ENCODE data around the gene MACROH2A1. TPM values are rescaled to one million over a fixed set of nuclear protein-coding genes. Genes with fewer than 3 reads are reported as not detected.

Gene MACROH2A1
- total and polyA plus RNA-seq, 2 experiments from 2014 or later, result 115 to 125 TPM

DNA sequence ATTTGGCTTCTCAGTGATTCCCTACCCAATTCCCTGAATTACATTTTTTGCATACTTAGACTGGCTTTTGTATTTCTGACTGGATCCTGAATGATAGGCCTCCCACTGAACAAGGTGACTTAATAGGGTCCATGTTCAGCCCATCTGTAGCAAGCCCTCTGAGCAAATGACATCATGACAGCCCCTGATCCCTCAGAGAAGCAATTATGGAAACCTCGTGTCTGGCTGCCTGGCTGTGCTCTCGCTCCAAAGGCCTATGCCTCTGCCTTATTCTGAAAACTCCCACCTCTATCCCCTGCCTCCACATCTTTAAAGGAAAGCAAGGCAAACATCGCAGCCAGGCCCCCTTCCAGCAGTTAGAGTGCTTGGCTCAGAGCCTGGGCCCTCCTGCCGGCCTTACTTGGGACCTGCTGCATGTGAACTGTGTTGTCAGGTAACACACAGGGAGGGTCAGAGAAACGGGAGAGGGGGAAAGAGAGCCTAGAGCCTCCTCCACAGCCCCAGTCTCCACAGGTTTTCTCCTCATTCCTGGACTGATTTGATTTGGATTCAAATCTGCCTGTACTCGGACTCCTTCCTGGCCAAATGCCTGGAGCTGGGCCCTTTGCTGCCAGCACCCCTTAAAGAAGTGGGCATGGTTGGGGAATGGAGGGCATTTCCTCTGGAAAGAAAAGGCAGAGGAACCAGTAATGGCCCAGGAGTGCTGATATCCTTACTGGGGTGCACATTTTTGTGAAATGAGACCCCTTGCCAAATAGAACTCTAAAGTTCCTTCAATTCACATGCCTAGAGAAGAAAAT is 44.3 kb upstream of the MACROH2A1 start:
- no peak for DNase-seq
- Histone ChIP-seq H3K79me2 (ENCODE audit: insufficient read depth) (no peaks in the 10 kb centered on the region), H3K27me3 (replicated peaks; ENCODE audit: insufficient read depth) (no peaks in the 10 kb centered on the region), H3K36me3 (ENCODE audit: low read depth) (no peaks in the 10 kb centered on the region), H3K9me2 (ENCODE audit: insufficient read depth) (no peaks in the 10 kb centered on the region), H3K4me1 (ENCODE audit: insufficient read depth) (peaks cover 3% of the 10 kb centered on the region; the same call in 1 of the 2 replicates), H3F3A (ENCODE audit: insufficient read depth) (no peaks in the 10 kb centered on the region), H3K4me2 (ENCODE audit: unreplicated experiment) (no peak overlapping the region), H3K9ac (no peak overlapping the region), H2AFZ (no peak overlapping the region), H3K27ac (no peak overlapping the region), H4K20me1 (ENCODE audit: insufficient read depth) (no peaks in the 10 kb centered on the region), H3K4me3 (no peak overlapping the region), H3K9me3 (ENCODE audit: low read depth) (no peaks in the 10 kb centered on the region)
- WGBS, 2 experiments (ENCODE audit: low coverage in 1 of 2, low lambda C conversion rate in 2 of 2, missing lambda C conversion rate in 2 of 2), result 58 to 62% methylated on average over 6 of the region's 6 CpGs
- in situ Hi-C loops (cut with MboI), result no loop called here
- TF ChIP-seq EZH2 (IDR thresholded peaks at IDR 0.05; ENCODE audit: insufficient read depth, poor library complexity, severe bottlenecking) (no peak), EZH2phosphoT487 (IDR thresholded peaks at IDR 0.05; ENCODE audit: insufficient read depth, low read depth) (no peak)

- Histone ChIP-seq H3K27me3 (replicated peaks; ENCODE audit: insufficient read depth) (no peaks in the 10 kb centered on the region), H2AFZ (no peak overlapping the region), H3K27ac (no peak overlapping the region), H3F3A (ENCODE audit: insufficient read depth) (no peaks in the 10 kb centered on the region), H4K20me1 (ENCODE audit: insufficient read depth) (no peaks in the 10 kb centered on the region), H3K4me1 (ENCODE audit: insufficient read depth) (peaks cover 5% of the 10 kb centered on the region; the same call in 1 of the 2 replicates), H3K36me3 (ENCODE audit: low read depth) (no peaks in the 10 kb centered on the region), H3K9me2 (ENCODE audit: insufficient read depth) (no peaks in the 10 kb centered on the region), H3K9me3 (ENCODE audit: low read depth) (no peaks in the 10 kb centered on the region), H3K4me3 (no peak overlapping the region), H3K9ac (no peak overlapping the region), H3K4me2 (ENCODE audit: unreplicated experiment) (no peak overlapping the region), H3K79me2 (ENCODE audit: insufficient read depth) (no peaks in the 10 kb centered on the region)
- WGBS, 2 experiments (ENCODE audit: low coverage in 1 of 2, low lambda C conversion rate in 2 of 2, missing lambda C conversion rate in 2 of 2), result 72 to 75% methylated on average over 8 of the region's 8 CpGs
- TF ChIP-seq EZH2 (IDR thresholded peaks at IDR 0.05; ENCODE audit: insufficient read depth, poor library complexity, severe bottlenecking), result no peak
- TF ChIP-seq EZH2phosphoT487 (IDR thresholded peaks at IDR 0.05; ENCODE audit: insufficient read depth, low read depth), result no peak
- no peak for DNase-seq
- in situ Hi-C loops (cut with MboI), result no loop called here
Measured at GRCh38 chr5:135442431-135443160, 43.6 kb upstream of the MACROH2A1 start.

DNA sequence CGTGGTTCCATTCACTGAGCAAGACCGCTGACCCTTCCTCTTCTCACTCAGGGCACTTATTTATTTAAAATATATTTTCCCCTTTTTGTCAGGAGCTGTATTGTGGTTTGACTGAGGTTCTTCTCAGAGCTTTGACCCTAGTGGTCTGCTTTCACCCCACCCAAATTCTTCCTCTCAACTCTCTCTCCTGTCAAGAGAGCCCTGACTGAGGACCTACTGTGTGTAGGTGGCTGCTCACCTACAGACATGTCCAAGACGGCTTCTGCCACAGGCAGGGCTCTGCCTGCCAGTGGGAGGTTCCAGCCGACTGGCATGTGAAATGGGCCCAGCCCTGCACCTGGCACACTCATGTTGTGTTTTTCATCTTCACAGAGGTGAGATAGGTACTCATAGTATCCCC is 42.9 kb upstream of the MACROH2A1 start:
- no peaks in the 10 kb centered on the region for H3K27me3 ChIP-seq (replicated peaks; ENCODE audit: insufficient read depth)
- no peak overlapping the region for H3K9ac ChIP-seq
- H3K27ac ChIP-seq, result no peak overlapping the region
- TF ChIP-seq EZH2 (IDR thresholded peaks at IDR 0.05; ENCODE audit: insufficient read depth, poor library complexity, severe bottlenecking) (no peak), EZH2phosphoT487 (IDR thresholded peaks at IDR 0.05; ENCODE audit: insufficient read depth, low read depth) (no peak)
- no peaks in the 10 kb centered on the region for H3K9me3 ChIP-seq (ENCODE audit: low read depth)
- no peak overlapping the region for H2AFZ ChIP-seq
- H3K36me3 ChIP-seq (ENCODE audit: low read depth), result no peaks in the 10 kb centered on the region
- DNase-seq, result no peak
- H3K9me2 ChIP-seq (ENCODE audit: insufficient read depth), result no peaks in the 10 kb centered on the region
- H4K20me1 ChIP-seq (ENCODE audit: insufficient read depth), result no peaks in the 10 kb centered on the region
- H3K4me1 ChIP-seq (ENCODE audit: insufficient read depth), result peaks cover 5% of the 10 kb centered on the region; the same call in 1 of the 2 replicates
- 84% methylated on average over 4 of the region's 4 CpGs for WGBS, 2 experiments (ENCODE audit: low coverage in 1 of 2, low lambda C conversion rate in 2 of 2, missing lambda C conversion rate in 2 of 2)
- H3K4me3 ChIP-seq, result no peak overlapping the region
- no peaks in the 10 kb centered on the region for H3K79me2 ChIP-seq (ENCODE audit: insufficient read depth)
- H3K4me2 ChIP-seq (ENCODE audit: unreplicated experiment), result no peak overlapping the region
- in situ Hi-C loops (cut with MboI), result no loop called here
- no peaks in the 10 kb centered on the region for H3F3A ChIP-seq (ENCODE audit: insufficient read depth)

GRCh38 chr5:135441350-135441831 is 42.4 kb upstream of the MACROH2A1 start:
- Histone ChIP-seq H3F3A (ENCODE audit: insufficient read depth) (no peaks in the 10 kb centered on the region), H3K27me3 (replicated peaks; ENCODE audit: insufficient read depth) (no peaks in the 10 kb centered on the region), H3K36me3 (ENCODE audit: low read depth) (no peaks in the 10 kb centered on the region), H3K4me3 (no peak overlapping the region), H3K27ac (no peak overlapping the region), H2AFZ (no peak overlapping the region), H4K20me1 (ENCODE audit: insufficient read depth) (no peaks in the 10 kb centered on the region), H3K9me3 (ENCODE audit: low read depth) (no peaks in the 10 kb centered on the region), H3K9me2 (ENCODE audit: insufficient read depth) (no peaks in the 10 kb centered on the region), H3K4me2 (ENCODE audit: unreplicated experiment) (no peak overlapping the region), H3K79me2 (ENCODE audit: insufficient read depth) (no peaks in the 10 kb centered on the region), H3K4me1 (ENCODE audit: insufficient read depth) (peaks cover 5% of the 10 kb centered on the region; the same call in 1 of the 2 replicates), H3K9ac (no peak overlapping the region)
- in situ Hi-C loops (cut with MboI), result no loop called here
- DNase-seq, result no peak
- TF ChIP-seq EZH2 (IDR thresholded peaks at IDR 0.05; ENCODE audit: insufficient read depth, poor library complexity, severe bottlenecking) (no peak), EZH2phosphoT487 (IDR thresholded peaks at IDR 0.05; ENCODE audit: insufficient read depth, low read depth) (no peak)
- 39 to 46% methylated on average over 11 of the region's 11 CpGs for WGBS, 2 experiments (ENCODE audit: low coverage in 1 of 2, low lambda C conversion rate in 2 of 2, missing lambda C conversion rate in 2 of 2)
